Glomerular visceral epithelial cell (primary cell): ENCODE data around the gene RFC2.
A peak's percentile ranks its signal among the peaks of the same experiment; 100 is the strongest.
"Not testable (repeated sequence)": the region's sequence is repeated elsewhere in the genome, so short reads cannot be mapped to it uniquely, and the experiment has no call there.

Experiments used
- DNase-seq: peaks from one replicate; pipeline ENCODE4 v3.0.0-alpha.2; 2016; ENCODE audit errors: extremely low spot score

RFC2 gene

DNA sequence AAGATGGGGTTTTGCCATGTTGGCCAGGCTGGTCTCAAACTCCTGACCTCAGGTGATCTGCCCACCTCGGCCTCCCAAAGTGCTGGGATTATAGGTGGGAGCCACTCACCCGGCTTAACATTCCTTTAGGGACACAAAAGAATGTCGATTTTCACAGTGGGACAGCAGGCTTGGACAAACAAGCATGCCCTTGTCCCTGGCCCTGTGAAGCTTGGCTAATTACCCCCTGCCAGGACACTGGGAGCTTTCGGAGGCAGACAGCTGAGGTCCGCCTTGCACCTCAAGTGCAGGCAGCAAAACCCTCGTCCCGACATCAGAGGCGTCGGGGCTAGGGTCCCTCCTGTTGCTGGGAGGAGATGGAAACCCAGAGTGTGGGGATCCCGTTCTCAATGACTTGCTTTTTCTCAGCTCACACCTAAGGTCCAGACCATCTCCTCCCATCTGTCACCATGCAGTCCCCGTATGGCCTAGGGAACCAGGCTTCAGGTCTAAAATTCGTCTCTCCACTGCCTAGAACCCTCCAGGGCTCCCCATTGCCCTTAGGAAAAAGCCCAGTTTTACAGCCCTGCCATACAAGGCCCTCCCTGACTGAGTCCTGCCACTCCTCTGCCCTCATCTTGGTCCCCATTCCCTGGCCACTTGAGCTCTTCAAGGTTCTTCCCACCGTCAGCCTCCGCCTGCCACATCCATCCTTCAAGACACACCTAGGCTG is 28.7 kb upstream of the RFC2 start:
- DNase-seq = no peak

DNA sequence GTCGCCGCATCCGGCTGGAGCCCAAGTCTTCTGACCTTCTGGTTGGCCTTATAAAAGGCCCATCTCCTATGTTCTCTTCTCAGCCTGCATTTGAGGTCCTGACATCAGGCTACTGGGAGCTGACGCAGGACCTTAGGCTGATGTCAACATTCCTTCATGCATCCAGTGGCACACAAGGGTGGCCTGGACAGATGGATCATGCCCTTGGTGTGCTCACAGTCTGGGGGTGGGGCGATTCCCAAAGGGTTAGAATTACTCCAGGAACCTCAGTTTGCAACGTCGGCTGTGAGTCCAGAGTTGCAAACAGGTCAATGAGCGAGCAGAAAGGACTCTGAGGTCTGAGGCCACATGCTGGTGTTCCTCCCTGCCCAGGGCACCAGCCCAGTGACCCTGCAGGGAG is 26.8 kb upstream of the RFC2 start:
- DNase-seq = no peak

DNA sequence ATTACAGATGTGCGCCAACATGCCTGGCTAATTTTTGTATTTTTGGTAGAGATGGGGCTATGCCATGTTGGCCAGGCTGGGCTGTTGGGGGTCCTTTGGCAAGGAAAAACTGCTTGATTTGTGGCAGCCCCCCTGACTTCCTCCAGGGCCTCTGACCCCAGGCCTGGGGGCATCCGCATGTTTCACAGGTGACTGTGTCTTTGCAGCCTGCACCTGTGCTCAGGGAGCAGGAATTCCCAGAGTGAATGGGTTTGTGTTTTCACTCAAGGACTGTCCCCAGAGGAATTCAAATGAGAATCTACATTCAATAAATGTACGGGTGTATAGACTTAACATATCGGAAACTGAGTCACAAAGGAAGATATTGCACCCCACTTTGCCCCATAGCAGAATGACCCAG is 23.4 kb upstream of the RFC2 start:
- no peak for DNase-seq

DNA sequence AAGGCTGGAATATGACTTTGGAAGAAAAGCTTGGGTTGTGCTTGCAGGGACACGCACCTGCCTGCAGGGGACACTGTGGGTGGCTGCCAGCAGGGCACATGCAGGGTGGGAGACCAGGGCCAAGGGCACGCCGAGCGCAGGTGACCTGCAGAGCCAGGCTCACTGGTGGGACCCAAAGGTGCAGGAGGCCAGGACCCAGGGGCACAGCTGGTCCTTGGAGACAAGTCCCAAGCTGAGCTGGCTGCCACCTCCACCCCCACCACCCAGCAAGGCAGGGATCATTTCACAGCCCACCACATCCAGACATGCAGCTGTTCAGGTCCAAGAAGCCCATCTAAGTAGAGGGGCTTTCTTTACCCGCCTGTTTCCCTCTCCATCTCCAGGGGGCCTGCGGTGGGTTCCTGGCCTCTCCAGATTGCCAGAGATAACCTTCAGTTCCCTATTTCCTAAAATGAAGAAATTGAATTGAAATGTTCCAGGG is 21.2 kb upstream of the RFC2 start:
- no peak for DNase-seq

DNA sequence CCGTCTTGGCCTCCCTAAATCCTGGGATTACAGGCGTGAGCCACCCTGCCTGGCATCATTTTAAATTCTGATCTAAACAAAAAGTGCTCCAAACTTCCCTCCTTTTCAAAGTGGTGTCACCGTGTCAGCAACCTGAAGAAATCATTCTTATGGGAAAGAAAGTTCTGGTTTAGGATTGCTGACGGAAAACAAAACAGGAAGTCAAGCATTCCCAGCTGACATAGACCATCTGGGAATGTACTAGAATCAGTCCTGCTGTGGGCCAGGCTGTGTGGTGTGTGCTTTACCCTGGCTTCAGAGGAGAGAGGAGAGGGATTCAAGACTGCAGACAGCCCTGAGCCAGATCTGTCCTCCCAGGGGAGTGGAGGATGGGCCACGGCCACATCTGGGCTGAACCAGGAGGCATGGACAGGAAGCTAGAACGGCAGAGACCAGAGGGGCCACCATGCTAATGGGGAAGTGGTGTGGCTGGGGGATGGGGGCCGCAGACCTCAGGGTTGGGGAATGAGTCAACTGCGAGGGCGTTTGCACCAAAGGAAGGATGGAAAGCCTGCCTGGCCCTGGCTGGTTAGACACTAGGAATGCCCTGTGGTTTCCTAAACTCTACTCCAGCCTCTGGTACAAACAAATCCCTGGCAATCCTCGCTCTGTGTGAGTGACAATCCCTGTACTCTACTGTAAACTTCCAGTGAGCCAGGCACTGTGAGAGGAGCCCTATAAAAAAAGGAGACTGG is 18.3 kb upstream of the RFC2 start:
- peak; percentile 97 for DNase-seq

DNA sequence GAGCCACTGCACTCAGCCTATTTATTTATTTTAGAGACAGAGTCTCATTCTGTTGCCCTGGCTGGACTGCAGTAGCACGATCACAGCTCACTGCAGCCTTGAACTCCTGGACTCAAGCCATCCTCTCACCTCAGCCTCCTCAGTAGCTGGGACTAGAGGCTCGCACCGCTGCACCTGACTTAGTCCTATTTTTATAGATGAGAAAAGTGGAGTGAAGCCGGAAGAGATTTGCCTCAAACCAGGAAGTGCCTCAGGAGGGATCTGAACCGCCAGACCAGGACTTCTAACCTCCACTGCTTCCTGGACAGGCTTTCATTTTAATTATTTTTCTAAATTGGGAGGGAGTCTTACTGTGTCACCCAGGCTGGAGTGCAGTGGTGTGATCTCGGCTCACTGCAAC is 17.5 kb upstream of the RFC2 start:
- no peak for DNase-seq

DNA sequence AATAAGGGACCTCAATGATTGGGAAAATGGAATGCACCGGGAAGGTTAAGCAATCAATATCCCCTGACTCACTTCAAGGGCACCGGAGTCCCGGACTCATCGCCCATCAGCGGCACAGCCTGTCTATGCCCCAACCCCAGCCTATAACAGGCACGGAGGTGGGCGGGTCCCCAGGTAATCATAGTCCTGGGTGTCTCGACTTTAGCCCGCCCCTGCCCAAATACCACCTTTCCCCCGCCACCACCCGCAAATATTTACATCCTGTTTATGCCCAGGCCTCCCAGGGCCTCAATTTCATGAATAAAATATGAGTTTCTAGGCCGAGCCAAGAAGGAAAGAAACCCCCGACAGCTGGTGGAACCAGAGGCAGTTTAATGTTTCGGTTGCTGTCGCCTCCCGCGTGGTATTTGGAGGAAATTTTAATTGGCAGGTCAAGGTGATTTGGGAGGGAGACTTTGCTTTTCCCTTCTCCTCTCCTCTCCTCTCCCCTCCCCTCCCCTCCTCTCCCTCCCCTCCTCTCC is 15.6 kb upstream of the RFC2 start:
- peak; percentile 51 for DNase-seq

DNA sequence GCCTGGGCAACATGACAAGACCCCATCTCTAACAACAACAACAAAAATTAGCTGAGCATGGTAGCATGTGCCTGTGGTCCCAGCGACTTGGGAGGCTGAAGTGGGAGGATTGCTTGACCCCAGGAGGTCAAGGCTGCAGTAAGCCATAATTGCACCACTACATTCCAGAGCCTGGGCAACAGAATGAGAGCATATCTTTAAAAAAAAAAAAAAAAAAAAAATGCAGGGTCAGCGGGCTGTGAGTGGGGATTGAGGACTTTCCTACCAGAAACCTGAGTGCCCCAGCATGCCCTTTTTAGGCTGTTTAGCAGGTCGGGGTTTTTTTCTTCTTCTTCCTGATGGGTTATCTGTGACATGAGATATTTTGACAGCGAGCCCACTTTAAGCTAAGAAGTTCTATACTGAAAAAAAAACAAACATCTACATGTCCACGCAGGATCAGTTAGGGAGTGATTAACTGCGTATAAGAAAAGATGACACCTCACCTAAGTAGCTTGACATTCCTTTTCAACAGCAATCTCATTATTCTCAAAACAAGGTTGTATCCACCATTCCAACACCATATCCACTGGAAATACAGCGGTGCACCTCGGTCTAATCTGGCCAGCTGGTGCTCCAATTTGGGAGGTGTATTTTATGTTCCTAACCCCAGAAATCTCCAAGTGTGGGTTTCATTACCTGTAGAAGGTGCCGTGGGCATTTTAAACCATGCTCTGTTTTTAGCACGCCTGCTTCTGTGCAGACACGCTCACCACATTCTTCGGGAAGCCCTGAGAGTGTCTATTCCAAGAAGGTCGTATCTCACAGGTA is 13.8 kb upstream of the RFC2 start:
- no peak for DNase-seq

DNA sequence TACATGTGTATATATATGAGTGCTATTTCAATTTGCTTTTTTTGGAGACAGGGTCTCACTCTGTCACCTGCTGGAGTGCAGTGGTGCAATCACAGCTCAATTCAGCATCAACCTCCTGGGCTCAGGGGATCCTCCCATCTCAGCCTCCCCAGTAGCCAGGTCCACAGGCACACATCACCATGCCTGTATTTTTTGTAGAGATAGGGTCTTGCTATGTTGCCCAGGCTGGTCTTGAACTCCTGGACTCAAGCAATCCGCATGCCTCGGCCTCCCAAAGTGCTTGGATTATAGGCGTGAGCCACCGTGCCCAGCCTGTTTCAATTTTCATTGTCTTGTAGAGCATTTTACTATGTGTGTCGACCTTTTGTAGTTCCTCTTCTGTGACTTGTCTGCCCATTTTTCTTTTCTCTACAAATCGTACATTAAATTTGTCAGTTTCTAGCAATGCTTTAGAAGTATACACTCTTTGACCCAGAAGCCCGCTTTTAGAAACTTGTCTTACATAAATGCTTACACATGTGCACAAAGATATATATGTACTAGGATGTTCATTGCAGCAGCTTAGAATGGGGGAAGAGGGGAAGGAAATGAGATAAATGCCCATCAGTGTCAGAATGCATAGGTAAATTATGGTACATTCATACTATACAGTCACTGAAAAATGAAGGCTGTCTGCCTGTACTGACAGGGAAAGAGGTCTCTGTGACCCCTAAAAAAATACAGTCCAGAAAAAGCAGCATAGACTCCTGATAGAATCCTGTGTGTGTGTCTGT is 12.2 kb upstream of the RFC2 start:
- DNase-seq = no peak

DNA sequence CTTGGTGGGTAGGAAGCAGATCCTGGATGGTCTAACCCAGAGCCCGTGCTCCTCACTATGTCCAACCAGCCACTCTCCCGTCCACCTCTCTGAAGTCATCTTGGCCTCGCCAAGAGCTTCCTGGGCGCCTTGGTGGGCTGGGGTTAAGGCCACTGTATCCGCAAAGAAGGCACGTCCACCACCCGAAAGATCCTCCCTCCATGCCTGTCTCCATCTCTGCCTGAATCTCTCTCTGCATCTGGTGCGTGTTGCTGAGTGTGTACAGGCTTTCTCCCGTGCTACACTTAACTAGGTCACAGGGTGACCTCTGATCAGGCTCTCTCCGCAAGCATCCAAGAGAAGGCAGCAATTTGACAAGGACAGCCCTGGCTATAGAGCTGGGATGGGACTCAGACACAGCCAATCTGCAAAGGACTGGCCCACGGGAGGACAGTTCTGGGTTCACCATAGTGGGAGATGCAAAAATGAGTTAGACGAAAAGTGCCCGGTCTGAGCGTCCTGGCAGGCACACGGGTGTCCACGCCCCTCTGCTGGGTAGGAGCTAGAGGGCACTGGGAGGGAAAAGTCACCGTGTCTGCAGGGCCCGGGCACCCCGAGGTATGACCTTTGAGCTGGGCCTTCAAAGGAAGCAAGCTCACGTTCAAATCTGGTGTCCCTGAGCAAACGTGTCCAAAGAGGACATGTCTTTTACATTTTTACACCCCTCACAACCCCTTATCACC is 9.4 kb upstream of the RFC2 start:
- no peak for DNase-seq

DNA sequence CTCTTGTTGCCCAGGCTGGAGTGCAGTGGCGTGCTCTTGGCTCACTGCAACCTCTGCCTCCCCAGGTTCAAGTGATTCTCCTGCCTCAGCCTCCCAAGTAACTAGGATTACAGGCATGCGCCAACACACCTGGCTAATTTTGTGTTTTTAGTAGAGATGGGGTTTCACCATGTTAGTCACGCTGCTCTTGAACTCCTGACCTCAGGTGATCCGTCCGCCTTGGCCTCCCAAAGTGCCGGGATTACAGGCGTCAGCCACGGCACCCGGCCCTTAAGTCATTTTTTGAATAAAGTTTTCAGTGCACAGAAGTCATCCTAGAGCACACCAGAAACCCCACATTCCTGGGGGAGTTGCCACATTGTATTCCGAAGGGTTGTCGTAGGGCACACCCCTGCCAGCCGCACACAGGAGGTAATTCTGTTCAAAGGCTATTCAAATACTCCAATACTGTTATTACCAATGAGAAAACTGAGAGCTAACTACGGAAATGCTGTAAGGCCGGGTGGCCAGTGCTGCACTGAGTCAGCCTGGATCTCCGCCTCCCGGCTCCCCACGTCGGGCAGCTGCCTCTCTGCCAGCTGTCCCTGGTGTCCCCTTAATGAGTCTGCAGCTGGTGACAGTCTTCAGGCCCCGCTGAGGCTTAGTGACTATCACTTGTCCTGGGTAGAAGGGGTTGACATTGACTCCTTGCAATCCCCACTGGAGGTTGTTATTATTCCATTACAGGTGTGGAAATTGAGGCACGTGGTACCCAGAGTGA is 8.6 kb upstream of the RFC2 start:
- no peak for DNase-seq

DNA sequence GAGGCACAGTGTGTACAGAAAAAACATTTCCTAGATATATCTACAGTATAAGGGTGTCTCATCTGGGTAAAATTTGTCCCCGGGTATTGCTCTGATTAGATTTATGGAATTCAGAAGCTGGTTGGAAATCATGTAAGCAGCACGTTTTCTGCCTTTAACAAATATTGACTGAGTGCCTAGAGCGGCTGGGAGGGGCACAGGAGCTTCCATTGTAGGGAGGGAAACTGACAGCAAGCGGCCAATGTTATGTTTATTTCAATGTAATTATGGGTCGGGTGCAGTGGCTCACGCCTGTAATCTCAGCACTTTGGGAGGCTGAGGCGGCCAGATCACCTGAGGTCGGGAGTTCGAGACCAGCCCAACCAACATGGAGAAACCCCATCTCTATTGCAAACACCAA is 4.4 kb upstream of the RFC2 start:
- DNase-seq = no peak

DNA sequence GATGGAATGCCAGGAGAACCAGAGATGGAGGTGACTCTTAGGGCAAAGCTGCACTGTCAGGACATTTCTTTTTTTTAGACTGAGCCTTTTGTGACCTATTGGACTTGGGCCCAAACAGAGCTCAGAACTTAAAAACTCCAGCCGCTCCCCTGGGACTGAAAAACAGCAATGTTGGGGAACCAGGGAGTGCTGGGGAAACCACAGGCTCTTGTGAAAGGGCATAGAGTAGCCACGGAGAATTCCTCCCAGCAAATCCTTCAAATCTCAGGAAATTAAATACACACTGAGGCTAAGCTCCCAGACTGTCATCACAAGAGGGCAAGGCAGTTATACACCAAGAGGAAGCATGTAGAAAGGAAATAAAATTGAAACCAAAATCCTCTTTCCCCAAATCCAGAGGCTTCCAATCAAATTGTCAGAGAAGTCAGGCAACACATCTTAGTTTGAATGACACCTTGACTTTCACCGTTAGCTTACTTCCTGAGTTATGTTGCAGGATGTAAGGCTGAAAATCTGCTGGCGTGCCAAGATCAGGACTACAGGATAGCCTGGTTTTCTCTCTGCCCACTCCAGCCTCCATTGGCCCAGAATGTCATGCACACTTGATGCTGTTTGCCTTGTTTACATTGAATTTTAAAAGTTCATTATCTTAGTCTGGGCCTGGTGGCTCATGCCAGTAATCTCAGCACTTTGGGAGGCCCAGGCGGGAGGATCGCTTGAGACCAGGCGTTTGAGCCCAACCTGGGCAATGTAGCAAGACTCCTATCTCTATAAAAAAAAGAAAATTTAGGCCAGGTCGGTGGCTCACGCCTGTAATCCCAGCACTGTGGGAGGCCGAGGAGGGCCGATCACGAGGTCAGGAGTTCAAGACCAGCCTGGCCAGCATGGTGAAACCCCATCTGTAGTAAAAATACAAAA is 2.6 kb upstream of the RFC2 start:
- no peak for DNase-seq

DNA sequence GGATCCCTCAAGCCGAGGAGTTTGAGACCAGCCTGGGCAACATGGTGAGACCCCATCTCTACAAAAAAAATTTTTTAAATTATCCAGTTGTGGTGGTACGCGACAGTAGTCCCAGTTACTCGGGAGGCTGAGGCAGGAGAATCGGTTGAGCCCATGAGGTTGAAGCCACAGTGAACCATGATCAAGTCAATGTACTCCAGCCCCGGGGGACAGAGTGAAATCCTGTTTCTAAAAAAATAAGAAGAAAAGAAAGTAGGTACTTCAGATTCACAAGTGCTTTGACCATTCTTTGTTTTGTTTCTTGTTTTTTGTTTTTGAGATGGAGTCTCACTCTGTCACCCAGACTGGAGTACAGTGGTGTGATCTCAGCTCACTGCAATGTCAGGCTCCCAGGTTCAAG is 1.3 kb upstream of the RFC2 start:
- DNase-seq = not testable (repeated sequence)

DNA sequence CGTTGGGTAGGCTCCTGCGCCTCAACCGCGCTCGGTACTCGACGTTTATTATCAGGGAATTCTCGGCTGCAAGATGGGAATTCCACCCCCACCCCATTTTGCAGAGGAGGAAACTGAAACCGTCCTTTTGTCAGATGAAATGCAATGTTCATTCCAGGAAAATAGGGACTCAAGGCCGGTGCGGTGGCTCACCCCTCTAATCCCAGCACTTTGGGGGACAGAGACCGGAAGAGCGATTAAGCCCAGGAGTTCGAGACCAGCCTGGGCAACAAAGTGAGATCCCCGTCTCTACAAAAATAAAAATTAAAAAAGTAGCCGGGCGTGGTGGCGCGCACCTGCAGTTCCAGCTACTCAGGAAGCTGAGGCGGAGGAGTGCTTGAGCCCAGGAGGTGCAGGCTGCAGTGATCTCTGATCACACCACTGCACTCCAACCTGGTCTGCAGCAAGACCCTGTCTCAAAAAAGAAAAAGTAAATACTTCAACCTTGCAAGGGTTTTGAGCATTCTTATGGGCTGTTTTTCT is 720 bp upstream of the RFC2 start:
- no peak for DNase-seq

DNA sequence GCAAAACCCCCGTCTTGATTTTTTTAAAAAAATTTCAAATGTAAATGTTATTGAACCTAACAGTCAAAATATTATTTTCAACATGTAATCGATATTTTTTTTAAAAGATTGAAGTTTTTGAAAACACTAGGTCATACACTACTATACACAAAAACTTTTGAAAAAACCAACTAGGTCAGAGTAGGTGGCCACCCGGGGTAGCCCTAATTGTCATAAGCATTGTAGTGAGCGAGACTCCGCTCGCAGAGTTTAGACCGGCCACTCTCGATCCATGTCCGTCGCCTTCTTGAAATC is 417 bp downstream of the RFC2 start:
- DNase-seq = no peak

DNA sequence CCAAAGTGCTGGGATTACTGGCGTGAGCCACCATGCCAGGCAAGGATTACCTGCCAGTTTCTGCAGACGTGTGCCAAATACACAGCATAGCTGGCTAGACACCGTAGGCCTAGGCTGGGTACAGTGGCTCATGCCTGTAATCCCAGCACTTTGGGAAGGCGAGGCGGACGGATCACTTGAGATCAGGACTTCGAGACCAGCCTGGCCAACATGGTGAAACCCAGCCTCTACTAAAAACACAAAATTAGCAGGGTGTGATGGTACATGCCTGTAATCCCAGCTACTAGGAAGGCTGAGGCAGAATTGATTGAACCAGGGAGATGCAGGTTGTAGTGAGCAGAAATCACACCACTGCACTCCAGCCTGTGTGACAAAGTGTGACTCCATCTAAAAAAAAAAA is 868 bp downstream of the RFC2 start:
- no peak for DNase-seq

DNA sequence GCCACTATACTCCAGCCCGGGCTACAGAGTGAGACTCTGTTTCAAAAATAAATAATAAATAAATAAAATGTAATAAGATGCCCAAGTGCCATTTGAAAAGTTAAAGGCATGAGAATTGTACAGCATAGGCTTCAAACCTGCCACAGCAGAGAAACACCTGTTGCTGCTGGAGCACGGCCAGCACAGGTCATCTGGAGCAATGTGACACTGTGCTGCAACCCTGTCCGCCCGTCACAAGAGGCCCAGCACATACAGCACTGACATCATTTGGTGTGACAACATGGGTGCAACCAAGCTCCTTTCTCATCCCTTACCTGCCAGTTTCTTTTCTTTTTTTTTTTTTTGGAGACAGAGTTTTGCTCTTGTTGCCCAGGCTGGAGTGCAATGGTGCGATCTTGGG is 1.3 kb downstream of the RFC2 start:
- no peak for DNase-seq

DNA sequence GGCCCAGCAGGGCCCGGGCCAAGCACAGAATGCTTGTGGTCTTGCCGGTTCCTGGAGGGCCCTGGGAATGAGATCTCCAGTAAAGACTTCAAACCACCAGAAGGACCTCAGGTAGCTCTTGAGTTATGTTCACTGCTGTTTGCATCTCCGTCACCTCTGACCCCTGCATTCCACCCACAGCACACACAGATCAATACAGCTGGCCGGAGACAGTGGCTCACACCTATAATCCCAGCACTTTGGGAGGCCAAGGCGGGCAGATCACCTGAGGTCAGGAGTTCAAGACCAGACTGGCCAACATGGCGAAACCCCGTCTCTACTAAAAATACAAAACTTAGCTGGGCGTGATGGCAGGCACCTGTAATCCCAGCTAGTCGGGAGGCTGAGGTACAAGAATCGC is 5.1 kb downstream of the RFC2 start:
- not testable (repeated sequence) for DNase-seq
